Ascending aorta (tissue), 2 donors: ENCODE results near the gene TRIOBP. TPM values are rescaled to one million over a fixed set of nuclear protein-coding genes. Genes with fewer than 3 reads are reported as not detected.

ENCODE experiments used
- DNase-seq, 2 donors: peaks; one replicate each; pipeline ENCODE4 v3.0.0-alpha.2; 2019; ENCODE audit warnings: low spot score in 2 of 2
- H3K27ac ChIP-seq, 2 donors: fragments of 200-600 bp; sonication (generic); one replicate each; pipeline ENCODE4 v1.5.1; 2016 to 2017; ENCODE audit warnings: mild to moderate bottlenecking in 1 of 2
- H3K27me3 ChIP-seq: fragments of 200-600 bp; sonication (generic); one replicate; pipeline ENCODE4 v1.5.1; 2017
- H3K36me3 ChIP-seq, 2 donors: fragments of 200-600 bp; sonication (generic); one replicate each; pipeline ENCODE4 v1.5.1; 2016
- H3K4me1 ChIP-seq, 2 donors: fragments of 200-600 bp; sonication (generic); one replicate each; pipeline ENCODE4 v1.5.1; 2016 to 2017; ENCODE audit warnings: mild to moderate bottlenecking in 1 of 2
- H3K4me3 ChIP-seq, 2 donors: fragments of 200-600 bp; sonication (generic); one replicate each; pipeline ENCODE4 v1.5.1; 2016 to 2017; ENCODE audit warnings: mild to moderate bottlenecking in 1 of 2
- H3K9me3 ChIP-seq, 2 donors: fragments of 200-600 bp; sonication (generic); one replicate each; pipeline ENCODE4 v1.5.1; 2016
- CTCF ChIP-seq, 3 experiments: fragments of 200-600 bp in 2 of 3; fragments of 450-650 bp in 1 of 3; sonication (generic) in 2 of 3; IDR thresholded peaks; one replicate each; pipeline ENCODE4 v1.5.1; 2016 to 2019; ENCODE audit warnings: antibody characterized with exemption in 3 of 3, mild to moderate bottlenecking in 1 of 3, moderate library complexity in 1 of 3
- intact Hi-C: fragments of 100-400 bp; cut with DNase I; formaldehyde crosslinking; loops from one replicate; pipeline ENCODE4 v1.15.1; 2023
- total RNA-seq: library from RNA; depleted of rRNA; stranded (reverse); fragments of >200 nt; gene quantifications from one replicate; pipeline ENCODE4 v1.1.0, GENCODE V29; 2016

Gene TRIOBP
- total RNA-seq, 1 donor from 2014 or later: 253 TPM

- no peak overlapping the region for H3K4me3 ChIP-seq
- H3K9me3 ChIP-seq: no peaks in the 10 kb centered on the region
- intact Hi-C loops: no loop called here
- TF ChIP-seq CTCF (IDR thresholded peaks at IDR 0.05): no peak
- no peak overlapping the region for H3K27ac ChIP-seq
- no peaks in the 10 kb centered on the region for H3K36me3 ChIP-seq
- DNase-seq: no peak
- H3K27me3 ChIP-seq: no peaks in the 10 kb centered on the region
- no peaks in the 10 kb centered on the region for H3K4me1 ChIP-seq
Observed at GRCh38 chr22:37703906-37704305, 7.1 kb downstream of the TRIOBP start.

GRCh38 chr22:37704645-37705044 is 7.8 kb downstream of the TRIOBP start:
- TF ChIP-seq CTCF (IDR thresholded peaks at IDR 0.05): no peak
- no peaks in the 10 kb centered on the region for H3K9me3 ChIP-seq
- no peak overlapping the region for H3K4me3 ChIP-seq
- no peaks in the 10 kb centered on the region for H3K27me3 ChIP-seq
- DNase-seq: no peak
- intact Hi-C loops: no loop called here
- no peak overlapping the region for H3K27ac ChIP-seq
- no peaks in the 10 kb centered on the region for H3K36me3 ChIP-seq
- H3K4me1 ChIP-seq: no peaks in the 10 kb centered on the region

- H3K4me1 ChIP-seq: no peaks in the 10 kb centered on the region
- DNase-seq: no peak
- H3K4me3 ChIP-seq: no peak overlapping the region
- H3K9me3 ChIP-seq: no peaks in the 10 kb centered on the region
- no peak overlapping the region for H3K27ac ChIP-seq
- intact Hi-C loops: no loop called here
- no peak for TF ChIP-seq CTCF (IDR thresholded peaks at IDR 0.05)
- H3K27me3 ChIP-seq: no peaks in the 10 kb centered on the region
- no peaks in the 10 kb centered on the region for H3K36me3 ChIP-seq
Observed at GRCh38 chr22:37705205-37705604, 8.4 kb downstream of the TRIOBP start.

- H3K9me3 ChIP-seq: no peaks in the 10 kb centered on the region
- no peaks in the 10 kb centered on the region for H3K27me3 ChIP-seq
- no peaks in the 10 kb centered on the region for H3K36me3 ChIP-seq
- no peak for TF ChIP-seq CTCF (IDR thresholded peaks at IDR 0.05)
- no peak overlapping the region for H3K4me3 ChIP-seq
- DNase-seq: peak in 1 of 2 donors; percentile 66
- H3K4me1 ChIP-seq: no peaks in the 10 kb centered on the region
- H3K27ac ChIP-seq: no peak overlapping the region
- intact Hi-C loops: no loop called here
Observed at GRCh38 chr22:37708580-37709444, 12.0 kb downstream of the TRIOBP start.

GRCh38 chr22:37709445-37709765 is 12.6 kb downstream of the TRIOBP start:
- no peaks in the 10 kb centered on the region for H3K4me1 ChIP-seq
- TF ChIP-seq CTCF (IDR thresholded peaks at IDR 0.05): no peak
- no peak overlapping the region for H3K27ac ChIP-seq
- no peak overlapping the region for H3K4me3 ChIP-seq
- H3K27me3 ChIP-seq: no peaks in the 10 kb centered on the region
- H3K36me3 ChIP-seq: no peaks in the 10 kb centered on the region
- intact Hi-C loops: no loop called here
- H3K9me3 ChIP-seq: no peaks in the 10 kb centered on the region
- DNase-seq: no peak
